GM21723 (cell line): Measurements from ENCODE around the gene CACYBP.
A peak's percentile ranks its signal among the peaks of the same experiment; 100 is the strongest.

Experiments used
- ATAC-seq: cut with Tn5 transposase; IDR thresholded peaks from one replicate; pipeline ENCODE4 v1.9.1; 2021; ENCODE audit warnings: mild to moderate bottlenecking, moderate library complexity; ENCODE audit not compliant: unreplicated experiment

The CACYBP gene

DNA sequence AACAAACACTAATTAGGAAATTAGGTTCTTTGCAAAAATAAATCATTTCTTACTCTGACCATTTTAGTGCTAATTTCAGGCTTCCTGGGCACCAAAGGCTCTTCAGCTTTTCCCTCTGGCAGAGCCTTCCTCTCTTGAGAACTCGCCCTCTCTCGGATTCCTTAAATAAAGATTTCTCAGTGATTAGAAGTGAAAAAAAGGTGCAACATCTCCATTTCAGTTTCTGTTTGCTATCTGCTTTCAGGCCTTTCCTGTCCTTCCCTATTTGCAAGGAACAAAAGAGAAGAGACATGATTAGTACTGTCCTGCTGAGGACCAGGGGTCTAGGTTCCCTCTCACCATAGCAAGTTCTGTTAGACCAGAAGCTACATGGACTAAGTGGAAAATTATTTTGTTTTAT lies 27.8 kb upstream of the CACYBP start:
- no peak for ATAC-seq

DNA sequence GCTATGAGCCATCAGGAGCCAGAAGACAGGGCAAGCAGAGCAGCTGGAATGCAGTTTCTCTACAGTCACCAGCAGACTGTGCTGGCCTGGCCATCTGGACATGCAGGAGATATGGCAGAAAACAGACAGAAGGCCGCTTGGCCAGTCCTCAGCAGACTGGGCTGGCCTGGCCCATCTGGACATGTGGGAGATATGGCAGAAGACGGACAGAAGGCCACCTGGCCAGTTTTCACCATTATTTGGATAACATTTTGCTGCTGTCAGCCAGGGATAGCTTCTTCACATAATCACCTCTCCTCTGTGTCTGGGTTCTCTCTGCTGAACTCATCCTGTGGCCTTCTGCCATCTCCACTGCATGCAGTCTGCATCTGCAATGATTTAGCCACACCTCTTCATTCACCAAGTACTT lies 25.0 kb upstream of the CACYBP start:
- ATAC-seq = no peak

DNA sequence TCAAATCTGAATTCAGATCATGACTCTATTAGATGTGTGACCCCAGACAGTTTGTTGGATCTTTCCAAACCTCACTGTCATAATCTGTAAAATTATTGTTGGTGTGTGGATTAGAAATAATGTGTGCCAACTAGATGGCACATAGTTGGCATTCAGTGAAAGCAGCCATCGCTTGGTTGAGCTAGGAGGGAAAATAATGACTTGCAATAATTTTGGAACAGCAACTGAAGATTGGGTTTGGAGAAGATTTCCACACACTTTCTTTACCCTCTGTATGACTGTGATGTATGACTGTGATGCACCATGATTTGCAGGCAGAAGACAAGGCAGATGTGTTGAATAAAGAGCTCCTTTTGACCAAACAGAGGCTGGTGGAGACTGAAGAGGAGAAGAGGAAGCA lies 24.0 kb upstream of the CACYBP start:
- ATAC-seq = no peak

DNA sequence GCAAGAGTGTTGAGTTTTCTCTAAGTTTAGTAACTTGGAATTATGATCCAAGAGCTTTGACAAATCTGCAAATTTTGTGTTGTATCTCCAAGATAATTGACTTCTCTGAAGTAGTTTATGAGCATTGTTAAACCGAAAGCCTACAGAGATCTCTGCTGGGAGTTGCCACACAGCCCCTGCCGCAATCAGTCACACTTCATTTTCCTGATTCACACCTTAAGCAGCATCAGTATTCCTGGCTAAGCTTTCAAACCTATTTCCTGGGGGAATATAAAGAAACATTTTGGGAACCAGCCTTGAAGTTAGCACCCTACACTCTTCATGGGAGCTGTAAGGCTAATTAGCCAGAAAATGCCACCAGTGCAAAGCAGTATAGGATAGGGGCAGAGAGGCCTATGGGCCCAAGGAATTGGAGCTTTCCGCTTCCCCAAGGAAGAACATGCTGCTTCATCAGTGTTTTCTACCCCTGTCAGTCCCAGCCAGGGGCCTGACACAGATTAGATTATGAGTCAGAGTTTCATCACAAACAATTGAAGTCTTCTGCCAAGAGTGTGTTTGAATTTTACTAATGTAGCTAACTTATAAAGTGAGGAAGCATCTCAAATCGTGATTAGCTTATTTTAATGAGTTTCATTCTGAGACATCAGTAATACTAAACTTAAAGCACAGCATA lies 23.2 kb upstream of the CACYBP start:
- ATAC-seq = no peak

DNA sequence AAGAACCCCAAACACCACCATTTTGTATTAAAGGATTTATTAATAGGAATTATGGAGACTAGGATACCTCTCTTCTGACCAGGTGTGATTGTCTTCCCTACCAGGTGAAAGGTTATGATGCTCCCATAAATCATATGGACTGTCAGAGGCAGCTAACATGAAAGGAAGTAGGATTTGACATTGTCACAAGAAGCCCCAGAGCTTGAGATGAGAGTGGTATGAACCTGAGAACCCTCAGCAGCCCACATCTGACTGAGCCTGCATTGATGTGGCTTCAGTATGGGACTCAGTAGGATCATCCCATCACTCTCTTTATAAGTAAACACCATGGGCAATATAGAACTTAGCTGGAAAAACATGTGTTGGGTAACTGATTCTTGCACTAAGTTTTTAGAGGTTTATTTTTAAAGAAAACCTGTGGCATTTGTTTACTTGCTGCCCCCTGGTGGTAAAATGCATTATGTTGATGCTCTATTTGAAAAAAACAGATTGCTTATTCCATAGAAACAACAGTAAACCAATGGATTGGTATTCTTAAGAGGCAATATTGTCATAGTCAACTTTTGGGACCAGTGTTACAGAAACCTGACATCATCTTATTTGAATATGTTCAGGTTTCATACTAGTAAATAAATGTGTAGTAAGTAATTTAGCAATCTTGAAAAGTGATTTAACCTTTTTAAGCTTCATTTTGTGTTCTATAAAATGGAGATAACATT lies 16.6 kb upstream of the CACYBP start:
- no peak for ATAC-seq

DNA sequence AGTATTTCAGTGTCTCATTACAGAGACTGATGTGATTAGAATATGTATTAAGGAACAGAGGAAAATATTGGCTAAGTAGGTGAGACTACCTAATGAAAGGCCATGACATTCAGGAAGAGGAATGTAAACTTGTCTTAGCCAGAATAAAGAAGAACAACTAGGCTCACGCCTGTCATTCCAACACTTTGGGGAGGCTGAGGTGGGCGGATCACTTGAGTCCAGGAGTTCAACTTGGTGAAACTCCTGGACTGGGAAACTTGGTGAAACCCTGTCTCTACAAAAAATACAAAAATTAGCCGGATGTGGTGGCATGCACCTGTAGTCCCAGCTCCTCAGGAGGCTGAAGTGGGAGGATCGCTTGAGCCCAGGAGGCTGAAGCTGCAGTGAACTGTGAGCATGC lies 14.8 kb upstream of the CACYBP start:
- no peak for ATAC-seq

DNA sequence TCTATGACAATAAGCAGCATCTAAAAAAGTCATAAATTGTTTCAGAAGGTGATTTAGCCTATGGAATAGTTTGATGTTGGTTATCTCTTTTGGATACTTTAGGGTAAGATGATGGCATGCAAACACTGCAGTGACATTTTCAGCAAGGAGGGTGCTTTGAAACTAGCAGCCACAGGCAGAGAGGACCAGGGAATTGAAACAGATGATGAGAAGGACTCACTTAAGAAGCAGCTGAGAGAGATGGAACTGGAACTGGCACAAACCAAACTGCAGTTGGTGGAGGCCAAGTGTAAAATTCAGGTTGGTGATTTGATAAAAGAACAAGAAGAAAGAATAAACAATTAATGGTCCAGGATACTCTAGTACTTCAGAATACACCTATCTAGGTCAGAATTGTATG lies 11.2 kb upstream of the CACYBP start:
- no peak for ATAC-seq

DNA sequence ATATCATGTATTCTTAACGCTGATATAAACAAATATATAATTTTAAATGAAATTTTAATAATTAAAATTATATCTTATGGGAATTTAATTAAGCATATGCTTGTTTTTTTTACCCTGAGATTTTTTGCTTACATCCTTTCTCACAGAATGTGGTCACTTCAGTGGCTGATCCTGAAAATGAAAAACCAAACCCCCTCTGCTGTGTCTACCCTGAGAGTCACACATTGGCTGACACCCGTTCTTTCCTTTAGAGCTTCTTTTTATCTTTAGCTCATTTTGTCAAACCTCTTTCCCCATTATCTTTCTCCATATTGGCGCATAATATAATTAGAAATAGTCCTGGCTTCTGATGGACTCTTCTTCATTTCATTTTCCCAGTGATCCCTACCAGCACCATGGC lies 10.8 kb upstream of the CACYBP start:
- ATAC-seq = peak; percentile 70

DNA sequence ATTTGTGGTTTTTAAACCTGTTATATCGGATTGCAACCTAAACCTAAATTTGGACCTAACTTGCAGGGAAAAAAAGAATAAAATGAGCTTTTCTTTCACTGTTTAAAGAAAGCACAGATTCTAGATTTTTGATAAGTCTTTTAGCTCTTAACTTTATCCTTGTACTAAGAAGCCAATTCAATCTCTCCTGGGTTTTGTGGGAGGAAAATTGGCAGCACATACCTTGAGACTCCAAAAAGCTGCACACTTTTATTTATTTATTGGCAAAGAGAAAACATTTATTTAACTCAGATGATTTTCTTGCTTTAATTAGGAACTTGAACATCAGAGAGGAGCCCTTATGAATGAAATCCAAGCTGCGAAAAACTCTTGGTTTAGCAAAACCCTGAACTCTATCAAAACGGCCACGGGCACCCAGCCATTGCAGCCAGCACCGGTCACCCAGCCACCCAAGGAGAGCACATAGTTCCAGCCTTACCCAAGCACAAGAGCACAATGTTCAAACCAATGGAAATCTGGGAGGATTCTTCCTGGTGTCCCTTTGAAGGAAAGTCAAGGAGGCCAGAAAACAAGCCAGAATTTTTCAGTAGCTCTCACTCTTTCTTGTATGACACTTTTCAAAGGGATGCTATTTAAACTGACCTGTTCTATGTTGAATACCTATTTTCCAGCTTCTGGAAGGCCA lies 10.1 kb upstream of the CACYBP start:
- no peak for ATAC-seq

DNA sequence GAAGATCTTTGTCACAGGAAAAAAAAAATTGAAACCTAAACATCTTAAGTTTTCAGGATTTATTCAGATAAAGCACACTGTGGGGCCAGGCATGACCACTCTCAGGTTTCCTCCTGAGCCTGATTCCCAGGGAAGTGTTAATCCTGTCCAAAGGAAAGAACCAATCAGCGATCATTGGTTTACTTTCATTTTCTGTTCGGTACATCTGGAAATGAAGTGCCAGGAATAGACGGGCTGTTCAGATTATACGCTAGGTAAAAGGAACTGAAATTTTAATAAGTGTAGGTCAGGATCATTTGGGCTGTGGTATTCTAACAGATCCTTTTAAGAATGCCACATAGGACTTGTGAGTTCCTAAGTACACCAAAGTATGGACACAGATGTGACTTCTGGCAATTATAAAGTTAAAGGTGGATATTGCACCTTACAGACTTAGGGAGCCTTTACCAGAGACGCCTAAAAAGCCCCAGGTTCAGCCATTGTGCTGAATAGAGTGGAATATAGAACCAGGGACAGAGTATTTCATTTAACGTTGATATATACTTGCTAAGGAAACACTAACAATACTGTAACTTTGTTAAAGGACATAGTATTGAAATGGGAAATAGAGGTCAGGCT lies 9.3 kb upstream of the CACYBP start:
- ATAC-seq = peak; percentile 59

DNA sequence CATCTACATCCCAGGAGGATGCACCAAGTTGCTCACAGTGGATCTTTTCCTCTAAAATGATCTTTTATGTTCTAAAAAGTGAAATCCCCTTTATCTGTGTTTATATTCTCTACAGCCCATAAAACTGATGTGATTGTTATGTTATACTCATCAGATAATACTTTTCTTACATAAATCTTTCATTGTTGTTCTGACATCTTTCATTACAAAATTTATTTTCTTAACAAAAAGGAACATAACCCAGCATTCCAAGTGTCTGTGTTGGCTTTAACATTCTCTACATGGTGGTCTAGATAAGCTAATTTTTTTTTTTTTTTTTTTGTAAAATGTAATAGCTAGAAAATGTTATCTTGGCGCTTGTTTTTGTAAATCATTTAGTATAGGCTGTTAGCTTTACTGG lies 8.3 kb upstream of the CACYBP start:
- ATAC-seq = no peak

DNA sequence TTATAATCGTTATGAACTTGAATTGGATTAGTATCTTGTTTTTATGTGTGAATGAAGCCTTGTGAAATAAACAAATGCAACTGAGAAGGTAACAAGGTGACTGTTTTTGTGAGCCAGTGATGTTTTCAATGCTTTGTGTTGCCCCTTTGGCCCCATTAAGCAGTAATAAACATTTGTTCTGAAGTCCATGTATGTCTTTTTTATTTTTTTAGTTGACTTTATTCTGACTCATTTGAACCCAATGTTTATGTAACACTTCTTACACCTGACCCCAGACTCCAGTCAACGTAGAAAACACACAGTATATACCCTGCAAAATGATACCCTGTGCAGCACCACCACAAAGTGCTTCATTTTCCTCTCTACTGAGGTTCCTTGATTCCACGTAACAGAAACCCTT lies 4.6 kb upstream of the CACYBP start:
- ATAC-seq = no peak

DNA sequence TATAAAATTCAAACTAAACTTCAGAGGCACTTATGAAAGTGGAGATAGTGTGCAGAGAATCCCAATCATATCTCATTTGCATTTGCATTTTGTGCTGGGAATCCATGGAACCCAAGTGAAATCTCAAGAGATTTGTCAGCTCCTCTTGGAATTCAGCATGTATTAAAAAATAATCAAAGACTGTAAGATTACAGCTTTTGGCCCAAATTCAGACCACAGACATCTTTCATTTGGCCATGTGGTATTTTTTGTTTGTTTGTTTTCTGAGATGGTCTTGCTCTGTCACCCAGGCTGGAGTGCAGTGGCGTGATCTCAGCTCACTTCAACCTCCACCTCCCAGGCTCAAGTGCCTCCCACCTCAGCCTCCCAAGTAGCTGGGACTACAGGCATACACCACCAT lies 3.8 kb upstream of the CACYBP start:
- no peak for ATAC-seq

DNA sequence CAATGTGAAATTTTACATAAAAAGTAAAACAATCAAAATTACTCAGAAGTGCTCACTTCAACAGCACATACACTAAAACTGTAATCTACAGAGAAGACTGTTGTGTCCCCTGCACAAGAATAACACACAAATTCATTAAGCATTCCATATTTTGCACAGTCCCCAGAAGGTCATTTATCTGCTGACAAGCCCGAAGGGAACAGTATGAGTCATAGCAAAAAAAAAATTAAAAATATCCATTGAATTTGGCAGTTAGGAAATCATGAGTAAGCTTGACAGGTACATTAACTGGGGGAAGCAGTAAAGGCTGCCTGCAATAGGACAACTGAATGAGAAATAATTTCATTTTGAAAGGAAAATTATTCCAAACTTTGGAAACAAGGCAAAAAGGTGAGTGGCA lies 3.3 kb upstream of the CACYBP start:
- no peak for ATAC-seq

DNA sequence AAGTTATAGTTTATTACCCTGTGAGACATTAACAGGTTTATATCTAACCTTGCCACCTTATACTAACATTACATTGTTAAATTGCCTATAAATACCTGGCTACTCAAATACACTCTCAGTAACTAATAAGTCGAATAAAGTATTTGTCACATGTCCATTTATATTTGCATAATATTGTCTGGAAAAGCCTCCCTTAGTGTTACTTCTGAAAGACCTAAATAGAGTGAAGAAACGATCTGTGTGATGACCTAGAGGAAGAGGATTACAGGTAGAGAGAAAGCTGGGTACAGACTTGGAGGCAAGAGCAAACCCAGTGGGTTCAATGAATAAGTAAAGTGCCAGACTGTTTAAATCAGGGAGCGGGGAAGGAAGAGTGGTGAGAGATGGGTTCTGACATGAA lies 2.7 kb upstream of the CACYBP start:
- no peak for ATAC-seq

DNA sequence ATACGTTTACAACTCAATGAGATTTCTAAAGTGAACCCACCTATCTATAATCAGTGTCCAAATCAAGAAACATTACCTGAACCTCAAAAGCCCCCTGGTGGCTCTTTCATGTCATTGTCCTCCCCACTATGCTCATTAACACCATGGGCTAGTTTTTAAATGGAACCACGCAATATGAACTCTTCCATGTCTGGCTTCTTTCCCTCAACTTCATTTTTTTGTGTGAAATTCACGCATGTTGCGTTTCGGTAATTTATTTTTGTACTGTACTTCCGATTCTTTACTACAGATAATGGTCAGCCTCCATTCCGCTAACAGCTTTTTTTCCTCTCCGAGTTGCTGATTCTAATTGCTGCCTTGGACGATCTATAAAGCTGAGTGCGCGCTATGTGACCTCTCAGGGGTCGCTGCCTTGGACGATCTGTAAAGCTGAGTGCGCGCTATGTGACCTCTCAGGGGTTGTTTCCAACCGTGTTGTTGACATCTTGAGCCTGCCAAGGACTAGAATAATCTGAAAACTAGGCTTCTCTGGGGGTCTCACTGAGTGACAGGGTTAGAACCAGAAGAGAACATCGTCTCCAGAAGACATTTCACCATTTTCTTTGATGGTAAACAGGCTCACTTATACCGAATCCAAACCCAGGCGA lies 1.1 kb upstream of the CACYBP start:
- no peak for ATAC-seq

DNA sequence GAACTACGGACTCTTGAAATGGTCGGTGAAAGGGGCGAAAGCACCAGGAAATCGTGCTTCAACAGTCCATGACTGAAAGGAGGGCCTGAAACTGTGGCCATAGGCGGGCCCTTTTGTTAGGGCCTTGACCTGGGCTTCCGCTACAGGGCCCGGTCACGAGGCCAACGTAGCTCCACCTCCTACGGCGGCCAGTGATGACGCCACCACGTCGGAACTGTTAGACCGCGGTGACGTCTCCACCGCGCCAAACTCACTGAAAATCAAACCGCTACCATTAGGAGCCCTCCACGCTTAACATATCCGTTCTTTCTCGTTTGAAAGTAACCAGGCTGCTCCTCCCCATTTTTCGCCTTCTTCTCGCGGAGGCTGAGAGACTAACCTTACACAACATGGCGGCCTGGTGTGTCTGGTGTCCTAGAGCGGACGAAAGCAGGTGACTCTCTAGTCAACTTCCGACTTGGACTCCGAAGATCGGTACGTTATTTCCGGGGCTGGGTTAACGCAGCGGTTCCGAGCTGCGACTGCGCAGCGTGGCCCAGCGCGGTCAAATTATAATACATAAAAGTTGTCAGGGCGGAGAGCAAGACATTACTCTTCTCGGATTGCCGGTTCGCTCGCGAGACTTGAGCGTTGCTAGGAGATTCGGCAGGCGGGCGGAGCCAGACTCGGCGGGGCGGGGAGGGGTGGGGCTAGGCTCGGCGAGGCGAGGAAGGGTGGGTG lies 371 bp upstream of the CACYBP start:
- ATAC-seq = peak; percentile 81

DNA sequence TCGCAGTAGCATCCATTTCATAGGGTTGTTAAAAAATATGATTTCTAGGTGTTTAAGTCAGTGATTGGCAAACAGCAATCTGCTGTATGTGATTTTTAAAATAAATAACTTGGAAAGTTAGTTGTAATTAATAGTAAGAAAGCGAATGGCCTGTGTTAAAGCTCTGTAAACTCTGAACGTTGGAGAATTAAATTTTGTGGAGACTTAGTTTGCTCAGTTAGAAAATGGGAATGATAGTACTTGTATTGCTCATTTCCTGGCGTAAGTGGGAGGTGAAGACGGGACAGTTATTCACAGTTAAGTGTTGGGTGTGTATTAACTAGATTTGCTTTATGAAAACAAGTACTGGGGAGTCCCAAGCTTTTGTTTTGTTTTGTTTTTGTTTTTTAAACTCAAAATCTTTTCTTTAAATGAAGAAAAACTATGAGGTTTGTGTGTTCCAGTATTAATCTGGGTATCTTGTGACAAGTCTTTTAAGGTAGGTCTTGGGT lies 995 bp downstream of the CACYBP start:
- ATAC-seq = no peak

DNA sequence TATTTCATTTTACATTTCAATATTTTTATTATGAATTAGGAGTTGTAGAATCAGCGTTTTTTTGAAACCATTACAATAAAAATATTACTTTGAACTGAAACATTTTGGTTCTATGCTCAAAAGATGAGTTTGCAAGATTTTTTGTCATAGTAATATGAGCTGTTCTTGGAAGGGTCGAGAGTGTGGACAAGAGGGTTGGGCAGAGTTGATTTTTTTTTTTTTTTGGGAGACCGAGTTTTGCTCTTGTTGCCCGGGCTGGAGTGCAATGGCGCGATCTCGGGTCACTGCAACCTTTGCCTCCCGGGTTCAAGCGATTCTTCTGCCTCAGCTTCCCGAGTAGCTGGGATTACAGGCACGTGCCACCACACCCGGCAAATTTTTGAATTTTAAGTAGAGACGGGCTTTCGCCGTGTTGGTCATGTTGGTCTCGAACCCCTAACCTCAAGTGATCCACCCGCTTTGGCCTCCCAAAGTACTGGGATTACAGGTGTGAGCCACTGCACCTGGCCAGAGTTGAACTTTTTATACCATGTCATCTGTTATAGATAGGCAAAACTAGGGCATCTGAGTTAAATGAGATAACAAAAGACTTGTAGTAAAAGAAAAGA lies 3.3 kb downstream of the CACYBP start:
- ATAC-seq = no peak

DNA sequence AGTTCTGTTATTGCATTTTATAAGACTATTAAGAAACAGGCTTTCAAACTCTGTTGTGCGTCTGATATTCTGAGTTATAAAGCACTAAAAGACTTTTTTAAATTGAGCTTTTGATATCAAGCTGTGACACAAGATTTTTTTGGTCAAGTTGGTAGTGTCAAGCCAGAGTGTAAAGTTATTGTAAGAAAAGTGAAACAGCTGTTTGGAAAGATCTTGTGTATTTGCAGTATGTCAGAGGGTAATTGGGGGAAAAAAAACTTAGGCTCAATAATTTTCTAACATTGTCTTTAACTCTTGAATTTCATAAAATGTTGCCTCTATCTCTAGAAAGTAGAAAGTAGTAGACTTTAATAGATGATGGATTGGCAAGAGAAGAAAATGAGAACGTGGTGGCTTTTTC lies 3.8 kb downstream of the CACYBP start:
- ATAC-seq = no peak
